Astrocyte of the spinal cord (primary cell): ENCODE results near the gene PDLIM1.

Experiments used
- DNase-seq: peaks from one replicate; pipeline ENCODE4 v3.0.0; 2011; ENCODE audit warnings: low read depth, low spot score
- H3K4me3 ChIP-seq: 2 replicates; pipeline ENCODE4 v1.5.1; 2011; ENCODE audit warnings: low read depth, mild to moderate bottlenecking, low read length, moderate library complexity
- in situ Hi-C: cut with HindIII; loops from 2 replicates; pipeline ENCODE4 v1.10.0; 2017; ENCODE audit warnings: low sequenced_read_pairs
- TF ChIP-seq, protein P1 (sequence below): IDR thresholded peaks from 2 replicates; pipeline ENCODE4 v1.5.1; 2012; ENCODE audit warnings: low read depth, mild to moderate bottlenecking, low read length, inconsistent platforms

The PDLIM1 gene

DNA sequence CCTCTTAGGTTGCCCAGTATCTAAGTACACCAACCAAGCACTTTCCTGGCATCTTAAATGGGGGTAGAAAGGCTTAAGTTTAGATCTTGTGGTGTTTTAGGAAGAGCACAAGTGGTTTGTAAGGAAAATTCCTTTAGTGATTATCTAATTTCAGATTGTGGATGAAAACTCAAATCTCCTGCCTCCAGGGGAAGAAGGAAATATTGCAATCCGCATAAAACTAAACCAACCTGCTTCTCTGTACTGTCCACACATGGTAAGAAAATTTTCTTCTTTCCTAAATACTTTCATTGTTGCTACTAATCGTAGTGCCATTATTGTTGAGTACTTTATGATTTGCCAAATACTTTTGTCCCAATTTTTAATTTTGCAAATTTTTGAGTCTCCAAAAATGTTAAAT lies 65.7 kb downstream of the PDLIM1 start:
- TF ChIP-seq, protein P1, sequence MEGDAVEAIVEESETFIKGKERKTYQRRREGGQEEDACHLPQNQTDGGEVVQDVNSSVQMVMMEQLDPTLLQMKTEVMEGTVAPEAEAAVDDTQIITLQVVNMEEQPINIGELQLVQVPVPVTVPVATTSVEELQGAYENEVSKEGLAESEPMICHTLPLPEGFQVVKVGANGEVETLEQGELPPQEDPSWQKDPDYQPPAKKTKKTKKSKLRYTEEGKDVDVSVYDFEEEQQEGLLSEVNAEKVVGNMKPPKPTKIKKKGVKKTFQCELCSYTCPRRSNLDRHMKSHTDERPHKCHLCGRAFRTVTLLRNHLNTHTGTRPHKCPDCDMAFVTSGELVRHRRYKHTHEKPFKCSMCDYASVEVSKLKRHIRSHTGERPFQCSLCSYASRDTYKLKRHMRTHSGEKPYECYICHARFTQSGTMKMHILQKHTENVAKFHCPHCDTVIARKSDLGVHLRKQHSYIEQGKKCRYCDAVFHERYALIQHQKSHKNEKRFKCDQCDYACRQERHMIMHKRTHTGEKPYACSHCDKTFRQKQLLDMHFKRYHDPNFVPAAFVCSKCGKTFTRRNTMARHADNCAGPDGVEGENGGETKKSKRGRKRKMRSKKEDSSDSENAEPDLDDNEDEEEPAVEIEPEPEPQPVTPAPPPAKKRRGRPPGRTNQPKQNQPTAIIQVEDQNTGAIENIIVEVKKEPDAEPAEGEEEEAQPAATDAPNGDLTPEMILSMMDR: peak; percentile 6
- no peak overlapping the region for H3K4me3 ChIP-seq
- in situ Hi-C loops: no loop called here
- no peak for DNase-seq

DNA sequence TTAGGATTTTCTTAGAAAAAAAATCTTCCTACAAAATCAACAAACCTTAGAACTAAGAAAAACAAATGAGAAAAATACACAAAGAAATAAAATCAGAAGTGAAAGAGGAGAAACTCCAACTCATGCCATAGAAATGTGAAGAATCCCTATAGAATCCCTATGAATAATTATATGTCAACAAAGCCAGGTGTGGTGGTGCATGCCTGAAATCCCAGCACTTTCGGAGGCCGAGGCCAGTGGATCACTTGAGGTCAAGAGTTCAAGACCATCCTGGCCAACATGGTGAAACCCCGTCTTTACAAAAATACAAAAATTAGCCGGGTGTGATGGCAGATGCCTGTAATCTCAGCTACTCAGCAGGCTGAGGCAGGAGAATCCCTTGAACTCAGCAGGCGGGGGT lies 69.7 kb downstream of the PDLIM1 start:
- DNase-seq: peak; percentile 50

DNA sequence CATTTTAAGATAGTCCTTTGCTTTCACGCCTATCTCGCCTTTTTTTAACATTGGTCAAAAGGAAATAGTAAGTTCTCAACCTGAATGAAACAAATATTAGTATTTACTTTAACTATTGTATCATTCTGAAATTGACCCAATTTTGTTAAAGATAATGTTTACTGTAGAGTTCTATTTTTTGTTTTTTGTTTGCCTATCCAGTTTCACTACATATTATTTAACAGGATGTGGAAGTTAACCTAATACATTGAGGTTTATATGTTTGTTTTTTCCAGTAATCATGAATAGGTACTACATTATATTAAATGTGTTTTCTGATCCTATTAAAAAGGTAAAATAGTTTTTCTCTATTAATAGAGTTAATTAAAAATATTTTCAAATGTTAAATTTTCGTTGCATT lies 70.3 kb downstream of the PDLIM1 start:
- H3K4me3 ChIP-seq: no peak overlapping the region
- DNase-seq: no peak
- TF ChIP-seq, protein P1: no peak
- in situ Hi-C loops: no loop called here

More for the DNA sequence above, 69.7 kb downstream of the PDLIM1 start:
- H3K4me3 ChIP-seq: no peak overlapping the region
- in situ Hi-C loops: no loop called here
- TF ChIP-seq, protein P1: no peak

DNA sequence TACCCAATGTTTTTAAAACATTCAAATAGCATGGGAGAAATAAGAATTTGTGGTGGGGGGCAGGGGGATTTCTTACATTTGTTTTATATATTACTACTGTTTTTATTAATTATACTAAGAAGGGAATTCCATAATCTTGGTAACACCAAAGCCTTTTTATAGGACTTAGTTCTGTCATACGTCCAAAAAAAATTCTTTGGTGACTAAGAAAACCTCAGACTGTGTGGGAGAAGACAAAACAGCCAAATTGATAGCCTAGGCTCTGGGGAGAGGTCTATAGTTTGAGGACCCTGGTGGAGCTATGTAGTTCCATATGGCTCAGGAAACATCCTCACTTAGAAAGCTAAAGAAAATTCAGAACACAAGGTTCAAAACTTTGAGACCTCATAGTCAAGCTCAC lies 73.3 kb downstream of the PDLIM1 start:
- TF ChIP-seq, protein P1: no peak

DNA sequence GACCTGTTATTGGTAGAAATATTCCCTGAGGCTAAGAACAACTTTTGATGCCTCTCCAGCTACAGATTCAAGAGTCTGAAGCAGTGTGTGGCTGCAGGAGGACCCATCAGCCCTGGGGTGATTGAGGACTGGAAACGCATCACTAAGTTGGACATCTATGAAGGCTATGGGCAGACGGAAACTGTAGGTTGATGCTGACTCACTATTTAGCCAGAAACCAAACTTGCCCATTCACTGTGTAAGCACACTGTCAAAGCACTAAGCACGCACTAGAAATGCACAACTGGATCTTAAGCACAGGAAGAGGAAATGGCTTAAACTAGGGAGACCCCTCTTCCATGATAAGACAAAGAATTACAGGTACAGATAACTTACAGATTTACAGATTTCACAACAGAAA lies 76.0 kb downstream of the PDLIM1 start:
- DNase-seq: peak; percentile 57
- in situ Hi-C loops: no loop called here
- TF ChIP-seq, protein P1: no peak
- H3K4me3 ChIP-seq: no peak overlapping the region

More for the DNA sequence above, 73.3 kb downstream of the PDLIM1 start:
- no peak overlapping the region for H3K4me3 ChIP-seq
- in situ Hi-C loops: no loop called here
- peak; percentile 45 for DNase-seq

DNA sequence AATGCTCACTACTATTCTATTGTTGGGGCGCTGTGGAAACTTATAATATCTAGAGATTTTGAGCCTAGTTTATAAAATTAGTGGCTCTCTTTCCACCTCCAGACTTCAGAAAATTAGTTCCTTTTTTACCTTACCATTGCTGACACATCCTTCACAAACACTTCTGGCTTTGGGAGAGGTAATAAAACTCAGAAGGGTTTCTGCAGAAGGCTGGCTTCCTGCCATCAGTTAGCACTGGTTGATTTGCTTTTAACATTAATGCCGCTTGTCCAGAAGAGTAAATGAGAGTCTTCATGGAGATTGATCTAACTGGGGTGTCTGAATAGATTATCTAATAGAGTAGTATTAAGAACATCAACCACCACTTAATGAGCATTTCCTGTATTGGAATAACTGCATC lies 76.4 kb downstream of the PDLIM1 start:
- no peak overlapping the region for H3K4me3 ChIP-seq
- DNase-seq: peak; percentile 42
- TF ChIP-seq, protein P1: no peak
- in situ Hi-C loops: no loop called here
